ENCODE results near the gene PDE11A.

DNA sequence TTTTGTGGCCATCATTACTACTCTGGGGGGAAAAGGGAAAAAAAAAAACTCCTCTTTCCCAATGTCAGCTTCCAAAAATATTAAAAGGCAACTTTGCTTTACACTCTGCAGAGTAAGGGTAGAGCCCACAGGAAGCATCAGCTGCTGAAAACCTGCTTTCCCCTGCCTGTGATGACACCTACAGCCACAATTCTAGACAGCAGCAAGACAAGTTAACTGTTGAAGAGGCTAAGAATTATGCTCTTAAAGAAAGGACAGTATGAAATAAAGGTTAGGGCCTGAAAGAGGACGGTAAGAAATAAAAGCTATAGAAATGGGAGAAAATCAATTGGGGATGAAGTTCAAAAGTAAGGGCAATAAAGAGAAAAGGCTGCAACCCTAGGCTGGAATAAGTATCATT, 3.0 kb downstream of the PDE11A start:
- TF ChIP-seq, protein P1, sequence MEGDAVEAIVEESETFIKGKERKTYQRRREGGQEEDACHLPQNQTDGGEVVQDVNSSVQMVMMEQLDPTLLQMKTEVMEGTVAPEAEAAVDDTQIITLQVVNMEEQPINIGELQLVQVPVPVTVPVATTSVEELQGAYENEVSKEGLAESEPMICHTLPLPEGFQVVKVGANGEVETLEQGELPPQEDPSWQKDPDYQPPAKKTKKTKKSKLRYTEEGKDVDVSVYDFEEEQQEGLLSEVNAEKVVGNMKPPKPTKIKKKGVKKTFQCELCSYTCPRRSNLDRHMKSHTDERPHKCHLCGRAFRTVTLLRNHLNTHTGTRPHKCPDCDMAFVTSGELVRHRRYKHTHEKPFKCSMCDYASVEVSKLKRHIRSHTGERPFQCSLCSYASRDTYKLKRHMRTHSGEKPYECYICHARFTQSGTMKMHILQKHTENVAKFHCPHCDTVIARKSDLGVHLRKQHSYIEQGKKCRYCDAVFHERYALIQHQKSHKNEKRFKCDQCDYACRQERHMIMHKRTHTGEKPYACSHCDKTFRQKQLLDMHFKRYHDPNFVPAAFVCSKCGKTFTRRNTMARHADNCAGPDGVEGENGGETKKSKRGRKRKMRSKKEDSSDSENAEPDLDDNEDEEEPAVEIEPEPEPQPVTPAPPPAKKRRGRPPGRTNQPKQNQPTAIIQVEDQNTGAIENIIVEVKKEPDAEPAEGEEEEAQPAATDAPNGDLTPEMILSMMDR (IDR thresholded peaks at IDR 0.05; ENCODE audit: low read depth, low read length, missing input control): no peak
- TF ChIP-seq, protein P2, sequence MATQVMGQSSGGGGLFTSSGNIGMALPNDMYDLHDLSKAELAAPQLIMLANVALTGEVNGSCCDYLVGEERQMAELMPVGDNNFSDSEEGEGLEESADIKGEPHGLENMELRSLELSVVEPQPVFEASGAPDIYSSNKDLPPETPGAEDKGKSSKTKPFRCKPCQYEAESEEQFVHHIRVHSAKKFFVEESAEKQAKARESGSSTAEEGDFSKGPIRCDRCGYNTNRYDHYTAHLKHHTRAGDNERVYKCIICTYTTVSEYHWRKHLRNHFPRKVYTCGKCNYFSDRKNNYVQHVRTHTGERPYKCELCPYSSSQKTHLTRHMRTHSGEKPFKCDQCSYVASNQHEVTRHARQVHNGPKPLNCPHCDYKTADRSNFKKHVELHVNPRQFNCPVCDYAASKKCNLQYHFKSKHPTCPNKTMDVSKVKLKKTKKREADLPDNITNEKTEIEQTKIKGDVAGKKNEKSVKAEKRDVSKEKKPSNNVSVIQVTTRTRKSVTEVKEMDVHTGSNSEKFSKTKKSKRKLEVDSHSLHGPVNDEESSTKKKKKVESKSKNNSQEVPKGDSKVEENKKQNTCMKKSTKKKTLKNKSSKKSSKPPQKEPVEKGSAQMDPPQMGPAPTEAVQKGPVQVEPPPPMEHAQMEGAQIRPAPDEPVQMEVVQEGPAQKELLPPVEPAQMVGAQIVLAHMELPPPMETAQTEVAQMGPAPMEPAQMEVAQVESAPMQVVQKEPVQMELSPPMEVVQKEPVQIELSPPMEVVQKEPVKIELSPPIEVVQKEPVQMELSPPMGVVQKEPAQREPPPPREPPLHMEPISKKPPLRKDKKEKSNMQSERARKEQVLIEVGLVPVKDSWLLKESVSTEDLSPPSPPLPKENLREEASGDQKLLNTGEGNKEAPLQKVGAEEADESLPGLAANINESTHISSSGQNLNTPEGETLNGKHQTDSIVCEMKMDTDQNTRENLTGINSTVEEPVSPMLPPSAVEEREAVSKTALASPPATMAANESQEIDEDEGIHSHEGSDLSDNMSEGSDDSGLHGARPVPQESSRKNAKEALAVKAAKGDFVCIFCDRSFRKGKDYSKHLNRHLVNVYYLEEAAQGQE (IDR thresholded peaks at IDR 0.05): no peak
- no peak for TF ChIP-seq FOXA1 (IDR thresholded peaks at IDR 0.05)
- TF ChIP-seq, protein P3, sequence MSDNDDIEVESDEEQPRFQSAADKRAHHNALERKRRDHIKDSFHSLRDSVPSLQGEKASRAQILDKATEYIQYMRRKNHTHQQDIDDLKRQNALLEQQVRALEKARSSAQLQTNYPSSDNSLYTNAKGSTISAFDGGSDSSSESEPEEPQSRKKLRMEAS (IDR thresholded peaks at IDR 0.05): no peak
- TF ChIP-seq, protein P4, sequence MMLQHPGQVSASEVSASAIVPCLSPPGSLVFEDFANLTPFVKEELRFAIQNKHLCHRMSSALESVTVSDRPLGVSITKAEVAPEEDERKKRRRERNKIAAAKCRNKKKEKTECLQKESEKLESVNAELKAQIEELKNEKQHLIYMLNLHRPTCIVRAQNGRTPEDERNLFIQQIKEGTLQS (IDR thresholded peaks at IDR 0.05): no peak
